Activated gamma-delta T cell (primary cell): ENCODE data around the gene HTT.

ENCODE experiments used
- DNase-seq: peaks from one replicate; lab custom pipeline; 2025; lab: John Stamatoyannopoulos, UW

HTT gene

DNA sequence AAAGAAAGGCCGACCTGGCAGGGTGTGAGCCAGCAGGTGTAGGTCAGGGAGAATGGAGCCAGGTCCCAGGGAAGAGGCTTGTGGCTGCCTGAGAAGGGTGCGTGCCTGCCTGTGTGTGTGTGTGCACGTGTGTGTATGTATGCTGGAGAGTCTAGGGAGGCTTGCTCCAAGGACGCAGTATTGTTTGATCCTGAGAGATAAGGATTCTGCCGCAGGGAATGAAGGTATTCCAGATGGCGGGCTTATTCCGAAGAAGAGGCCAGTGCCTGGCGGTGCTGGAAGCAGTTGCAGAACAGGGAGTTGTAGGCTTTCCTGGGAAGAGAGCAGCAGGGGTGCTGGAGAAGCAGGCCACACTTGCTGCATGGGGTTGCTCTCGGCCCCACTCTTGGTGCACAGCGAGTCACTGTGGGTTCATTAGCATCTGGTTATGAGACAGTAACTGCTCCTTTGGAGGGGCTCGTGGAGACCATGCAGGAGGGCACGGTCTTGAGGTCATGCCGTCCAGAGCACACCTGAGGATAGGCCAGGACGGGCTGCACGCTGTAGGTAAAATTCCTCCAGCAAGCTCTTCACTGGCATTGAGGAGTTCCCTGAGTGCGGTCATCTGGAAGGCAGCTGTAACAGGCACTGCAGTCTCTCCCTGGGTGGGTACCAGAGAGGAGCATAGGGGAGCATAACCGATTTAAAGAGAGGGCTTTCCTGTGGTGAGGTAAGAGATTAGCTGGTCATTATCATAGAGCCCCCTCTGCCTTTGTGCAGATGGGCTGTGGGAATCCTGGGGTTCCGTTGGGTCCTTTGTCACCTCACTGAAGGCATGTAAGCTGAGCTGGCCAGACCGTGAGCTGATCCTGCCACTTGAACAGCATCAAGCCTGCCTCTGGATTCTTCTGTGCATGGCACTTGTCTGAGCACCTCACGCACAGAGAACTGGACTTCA is 144.6 kb downstream of the HTT start:
- no peak for DNase-seq

DNA sequence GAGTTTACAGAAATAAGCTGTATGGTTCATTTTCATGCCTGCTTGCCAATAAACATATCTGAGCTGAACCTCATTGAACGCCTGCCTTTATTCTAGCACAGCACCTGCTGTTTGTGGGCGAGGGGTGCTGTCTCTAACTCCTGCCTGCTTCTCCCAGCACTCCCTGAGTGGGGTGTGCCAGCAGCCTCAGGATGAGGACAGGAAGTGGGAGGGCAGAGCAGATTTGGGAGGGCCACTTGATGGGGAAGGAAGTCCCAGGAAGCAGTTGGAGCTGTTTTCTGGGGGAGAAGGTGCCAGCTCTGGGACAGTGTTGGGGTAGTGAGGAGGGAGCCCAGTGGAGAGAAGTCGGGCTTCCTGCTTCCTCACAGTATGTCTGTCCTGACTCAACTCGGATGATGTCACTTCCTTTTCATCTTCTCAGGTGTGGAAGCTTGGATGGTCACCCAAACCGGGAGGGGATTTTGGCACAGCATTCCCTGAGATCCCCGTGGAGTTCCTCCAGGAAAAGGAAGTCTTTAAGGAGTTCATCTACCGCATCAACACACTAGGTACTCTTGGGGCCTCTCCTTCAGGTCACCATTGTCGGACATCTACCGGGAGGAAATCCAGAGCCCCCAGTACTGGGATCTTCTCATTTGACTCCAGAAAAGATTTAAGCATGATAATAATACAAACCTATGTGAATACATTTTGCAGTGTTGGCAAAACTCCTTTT is 145.4 kb downstream of the HTT start:
- DNase-seq, result no peak

DNA sequence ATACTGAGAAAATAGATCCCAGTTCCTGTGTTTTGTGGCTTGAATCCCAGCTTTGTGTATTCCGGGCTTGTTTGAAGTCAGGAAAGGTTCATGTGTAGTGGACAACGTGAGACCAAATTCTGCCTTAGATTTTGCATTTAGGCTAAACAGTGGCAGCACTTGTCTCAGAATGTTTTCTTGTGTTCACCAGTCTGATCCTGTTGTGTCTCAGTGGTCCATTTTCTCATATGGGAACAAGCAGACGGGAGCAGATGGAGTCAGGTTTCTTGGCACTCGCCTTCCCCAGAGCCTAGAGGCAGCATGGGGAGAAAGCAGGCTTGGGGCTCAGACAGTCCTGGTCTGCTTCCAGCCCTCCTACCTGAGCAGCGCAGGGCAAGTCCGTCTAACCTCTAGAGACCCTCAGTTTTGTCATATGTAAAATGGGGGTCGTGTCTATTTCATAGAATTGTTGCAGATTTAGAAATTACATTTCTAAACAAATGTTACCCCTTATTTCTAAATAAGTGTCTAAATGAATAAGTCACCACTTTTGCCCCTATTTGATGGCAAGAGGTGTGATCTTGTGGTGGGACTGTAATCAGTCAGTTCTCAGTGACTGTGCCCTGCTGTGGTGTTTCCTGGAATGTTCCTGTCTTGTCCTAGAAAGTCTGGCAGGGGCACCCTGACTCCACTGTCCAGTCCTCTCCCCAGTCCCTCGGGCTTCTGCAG is 146.1 kb downstream of the HTT start:
- DNase-seq, result no peak

DNA sequence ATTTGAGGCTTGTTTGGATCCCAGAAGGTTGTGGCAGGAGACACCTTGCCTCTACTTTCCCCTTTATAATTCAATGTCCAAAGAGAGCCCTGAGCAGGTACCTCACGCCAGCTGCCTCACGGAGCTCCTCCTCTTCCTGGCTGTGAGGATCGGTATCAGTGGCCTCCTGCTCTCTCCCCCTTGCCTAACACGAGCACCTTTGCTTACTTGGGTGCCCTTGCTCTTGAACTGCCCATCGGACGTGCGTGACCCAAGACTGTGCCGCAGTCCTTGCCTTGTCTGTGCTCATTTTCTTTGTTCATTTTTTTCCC is 146.7 kb downstream of the HTT start:
- DNase-seq, result no peak

DNA sequence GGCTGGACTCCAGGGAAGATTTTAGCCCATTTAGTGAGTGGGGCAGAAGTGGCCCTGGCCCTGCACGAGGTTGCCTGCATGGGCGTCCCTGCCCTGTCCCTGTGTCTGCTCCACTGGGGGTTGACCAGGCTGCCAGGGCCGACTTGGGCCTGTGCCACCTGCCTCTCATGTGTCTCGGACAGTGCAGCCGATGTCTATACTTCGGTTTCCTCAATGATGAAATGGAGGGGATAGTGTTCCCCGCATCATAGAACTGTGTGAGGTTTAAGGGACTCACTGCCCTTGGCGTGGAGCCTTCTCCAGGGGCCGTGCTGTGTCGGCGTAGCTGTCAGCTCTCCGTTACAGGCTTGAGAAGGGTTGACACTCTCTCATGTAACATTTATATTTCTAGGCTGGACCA is 147.5 kb downstream of the HTT start:
- DNase-seq, result no peak

DNA sequence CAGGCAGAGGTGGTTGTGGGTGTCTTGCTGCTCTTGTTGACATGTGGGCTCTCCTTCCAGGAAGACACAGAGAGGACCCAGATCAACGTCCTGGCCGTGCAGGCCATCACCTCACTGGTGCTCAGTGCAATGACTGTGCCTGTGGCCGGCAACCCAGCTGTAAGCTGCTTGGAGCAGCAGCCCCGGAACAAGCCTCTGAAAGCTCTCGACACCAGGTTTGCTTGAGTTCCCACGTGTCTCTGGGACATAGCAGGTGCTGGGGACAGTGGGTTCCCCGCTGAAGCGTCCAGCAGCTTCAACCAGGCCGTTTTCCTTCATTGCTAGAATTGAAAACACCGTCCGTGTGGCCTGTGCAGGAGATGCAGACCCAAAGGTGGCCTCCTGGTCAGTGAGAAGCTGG is 148.9 kb downstream of the HTT start:
- DNase-seq, result no peak

DNA sequence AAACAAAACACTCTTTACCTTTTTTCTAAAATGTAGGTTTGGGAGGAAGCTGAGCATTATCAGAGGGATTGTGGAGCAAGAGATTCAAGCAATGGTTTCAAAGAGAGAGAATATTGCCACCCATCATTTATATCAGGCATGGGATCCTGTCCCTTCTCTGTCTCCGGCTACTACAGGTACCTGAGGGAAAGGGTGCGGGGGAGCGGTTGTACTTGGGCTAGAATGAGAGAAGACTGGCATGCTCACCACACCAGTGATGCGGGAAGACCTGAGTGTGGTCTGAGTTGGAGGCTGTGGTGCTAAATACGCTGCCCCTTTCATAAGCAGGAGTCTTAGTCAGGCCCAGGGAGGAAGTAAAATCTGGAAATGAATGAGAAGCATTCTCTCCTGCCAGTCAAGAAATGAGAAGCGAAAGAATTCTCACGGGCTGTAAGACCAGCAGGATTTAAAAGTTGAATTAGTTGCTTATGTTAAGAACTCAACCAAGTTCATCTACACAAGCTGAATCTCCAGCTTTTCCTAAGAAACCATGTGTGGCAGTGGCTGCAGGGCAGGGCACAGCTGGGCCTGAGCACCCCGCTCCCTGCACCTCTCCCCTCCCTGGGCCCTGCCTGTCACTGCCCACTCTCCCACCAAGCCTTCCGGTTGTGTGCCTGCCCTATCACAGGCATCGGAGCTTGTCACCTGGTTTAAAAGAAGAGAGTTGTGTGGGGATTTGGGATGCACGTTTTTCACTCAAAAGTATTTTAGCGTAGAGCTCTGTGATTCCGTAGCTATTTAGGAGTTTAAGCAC is 149.7 kb downstream of the HTT start:
- DNase-seq, result no peak

DNA sequence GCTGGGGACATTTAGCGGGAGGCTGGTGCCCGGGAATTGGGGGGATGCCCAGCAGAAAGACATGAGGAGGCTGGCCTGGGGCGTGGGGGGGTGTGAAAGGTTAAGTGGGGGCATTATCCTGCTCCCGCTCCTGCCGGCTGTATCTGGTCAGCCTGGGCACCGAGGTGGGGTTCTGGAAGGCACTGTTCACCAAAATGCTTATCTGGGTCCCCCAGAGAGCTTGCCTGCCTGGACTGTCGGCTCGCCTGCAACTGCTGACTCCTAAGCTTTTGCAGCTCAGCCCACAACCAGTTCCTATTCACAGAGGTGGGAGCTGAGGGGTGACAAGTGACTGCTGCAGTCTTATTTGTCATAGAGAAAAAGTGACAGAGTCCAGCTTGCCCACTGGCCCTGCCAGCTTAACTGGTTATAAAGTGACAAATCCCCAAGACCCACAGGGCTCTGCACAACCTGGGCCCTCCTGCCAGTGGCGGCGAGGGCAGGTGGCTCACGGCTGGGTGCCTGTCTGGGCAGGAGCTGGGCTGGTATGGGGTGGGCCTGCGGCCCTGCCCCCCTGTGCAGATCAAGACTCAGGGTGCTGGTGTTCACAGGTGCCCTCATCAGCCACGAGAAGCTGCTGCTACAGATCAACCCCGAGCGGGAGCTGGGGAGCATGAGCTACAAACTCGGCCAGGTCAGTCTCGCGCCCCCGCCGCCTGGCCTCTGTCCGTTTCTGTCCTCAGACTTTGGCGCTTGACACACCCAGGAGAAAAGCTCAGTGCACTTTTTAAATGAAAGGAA is 150.8 kb downstream of the HTT start:
- DNase-seq, result no peak

DNA sequence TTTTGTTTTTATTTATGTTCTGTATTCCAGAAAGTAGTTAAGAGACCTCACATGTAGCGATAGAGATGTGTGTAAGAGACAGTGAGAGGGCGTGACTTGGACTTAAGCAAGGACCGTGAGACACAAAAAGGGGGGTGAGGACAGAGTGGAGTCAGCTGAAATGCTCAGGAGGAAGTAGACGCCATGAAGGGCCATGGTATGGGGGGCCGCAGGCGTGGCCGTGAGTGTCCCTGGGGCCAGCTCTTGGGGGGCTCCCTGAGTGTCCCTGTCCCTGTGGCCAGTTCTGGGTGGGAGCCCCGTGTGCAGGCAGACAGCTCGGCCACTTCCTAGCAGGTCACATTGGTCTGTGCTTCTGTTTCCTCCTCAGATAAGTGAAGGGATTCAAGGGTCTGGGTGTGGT is 151.5 kb downstream of the HTT start:
- DNase-seq, result no peak

DNA sequence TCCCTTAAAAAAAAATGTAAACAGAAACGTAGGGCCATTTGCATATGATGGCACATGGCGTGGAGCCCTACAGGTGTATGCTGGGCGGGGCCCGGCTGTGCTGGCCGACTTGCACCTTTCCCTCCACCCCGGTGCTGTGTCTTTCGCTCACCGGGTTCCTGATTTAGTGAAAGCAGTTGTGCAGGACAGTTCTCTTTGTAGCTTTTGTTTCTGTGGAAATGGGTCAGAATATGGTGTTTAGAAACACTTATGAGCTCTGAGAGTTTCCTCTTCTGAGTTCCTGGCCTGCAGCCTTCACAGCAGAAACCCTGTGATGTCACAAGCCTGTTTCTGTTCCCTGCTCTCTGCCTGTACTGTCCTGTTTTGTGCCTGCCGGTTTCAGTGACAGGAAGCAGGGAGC is 152.0 kb downstream of the HTT start:
- DNase-seq, result no peak

DNA sequence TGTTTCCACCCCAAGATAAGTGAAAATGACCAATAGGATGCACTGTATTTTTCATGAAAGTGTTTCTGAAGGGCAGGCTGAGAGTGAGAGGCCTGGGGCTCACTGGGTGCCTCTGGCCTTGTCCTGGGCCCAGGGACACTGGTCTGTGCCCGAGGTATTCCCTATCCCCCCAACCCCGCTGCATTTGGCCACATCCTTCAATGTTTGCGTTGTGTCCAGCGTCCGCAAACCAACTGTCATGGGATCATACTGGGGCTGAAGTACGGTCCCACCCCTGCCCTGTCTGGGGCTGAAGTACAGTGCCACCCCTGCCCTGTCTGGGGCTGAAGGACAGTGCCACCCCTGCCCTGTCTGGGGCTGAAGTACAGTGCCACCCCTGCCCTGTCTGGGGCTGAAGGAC is 152.5 kb downstream of the HTT start:
- DNase-seq, result no peak

DNA sequence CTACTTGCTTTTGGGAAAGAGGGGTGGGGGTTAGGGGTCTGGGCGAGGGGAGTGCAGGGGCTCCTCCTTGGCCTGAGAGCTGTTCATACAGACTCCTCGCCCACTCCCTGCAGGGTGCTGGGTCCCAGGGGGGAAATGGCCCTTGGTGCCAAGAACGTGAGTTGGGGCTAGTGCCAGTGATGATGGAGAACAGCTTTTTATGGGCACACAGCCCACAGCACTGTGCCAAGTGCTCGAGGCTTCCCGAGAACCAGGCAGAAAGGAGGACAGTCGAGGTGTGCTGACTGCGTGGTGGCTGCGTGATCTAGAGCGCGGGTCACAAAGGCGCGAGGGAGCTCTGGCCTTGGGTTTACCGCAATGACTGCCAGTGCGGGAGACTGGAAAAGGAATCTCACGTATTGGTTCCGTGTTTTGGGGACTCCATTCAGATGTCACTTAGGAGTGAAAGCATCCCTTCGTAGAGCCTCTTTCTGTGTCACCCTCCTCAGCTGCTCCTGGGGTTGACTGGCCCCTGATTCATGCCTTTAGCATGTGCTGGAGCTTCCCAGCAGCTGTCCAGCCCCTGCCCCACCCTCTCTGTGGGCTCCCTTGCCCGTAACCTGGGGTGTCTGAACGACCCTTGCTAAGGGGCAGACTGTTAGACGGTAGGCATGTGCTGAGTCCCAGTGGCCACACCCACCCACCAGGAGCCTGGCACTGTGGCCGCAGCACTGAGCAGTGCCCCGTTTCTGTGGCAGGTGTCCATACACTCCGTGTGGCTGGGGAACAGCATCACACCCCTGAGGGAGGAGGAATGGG is 153.6 kb downstream of the HTT start:
- DNase-seq, result no peak

DNA sequence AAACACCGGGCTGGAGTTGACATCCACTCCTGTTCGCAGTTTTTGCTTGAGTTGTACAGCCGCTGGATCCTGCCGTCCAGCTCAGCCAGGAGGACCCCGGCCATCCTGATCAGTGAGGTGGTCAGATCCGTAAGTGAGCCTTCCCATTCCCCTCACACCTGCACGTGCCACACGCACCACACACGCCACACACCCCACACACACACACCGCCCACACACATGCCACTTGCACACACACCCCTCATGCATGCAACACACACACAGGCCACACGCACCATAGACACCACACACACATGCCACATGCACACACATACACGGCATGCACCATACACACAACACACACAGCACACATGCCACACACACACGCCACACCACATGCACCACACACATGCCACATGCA is 154.4 kb downstream of the HTT start:
- DNase-seq, result no peak

DNA sequence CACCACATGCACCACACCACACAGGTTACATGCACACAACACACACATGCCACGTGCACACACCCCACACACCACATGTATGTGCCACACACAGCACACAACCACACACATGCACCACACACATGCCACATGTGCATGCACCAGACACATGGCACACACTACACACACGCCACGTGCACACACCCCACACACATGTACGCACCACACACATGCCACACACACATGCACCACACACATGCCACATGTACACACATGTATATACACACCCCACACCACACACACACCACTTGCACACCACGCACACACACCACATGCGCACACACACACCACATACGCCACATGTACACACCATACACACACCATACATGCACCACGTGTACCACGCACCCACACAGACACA is 154.8 kb downstream of the HTT start:
- DNase-seq, result no peak

DNA sequence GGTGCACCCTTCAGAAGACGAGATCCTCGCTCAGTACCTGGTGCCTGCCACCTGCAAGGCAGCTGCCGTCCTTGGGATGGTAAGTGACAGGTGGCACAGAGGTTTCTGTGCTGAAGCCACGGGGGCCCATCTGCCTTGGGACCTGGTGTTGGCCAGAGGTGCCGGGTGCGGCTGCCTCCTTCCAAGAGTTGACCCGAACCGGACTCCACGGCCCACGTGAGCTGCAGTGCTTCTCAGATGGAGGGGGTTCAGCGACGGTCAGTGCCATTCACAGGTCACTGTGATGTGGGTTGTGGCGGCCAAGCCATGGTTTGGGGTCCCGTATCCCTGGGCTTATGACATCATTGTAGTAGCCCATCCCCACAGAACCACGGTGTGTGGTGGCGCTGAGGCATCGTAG is 155.5 kb downstream of the HTT start:
- no peak for DNase-seq

DNA sequence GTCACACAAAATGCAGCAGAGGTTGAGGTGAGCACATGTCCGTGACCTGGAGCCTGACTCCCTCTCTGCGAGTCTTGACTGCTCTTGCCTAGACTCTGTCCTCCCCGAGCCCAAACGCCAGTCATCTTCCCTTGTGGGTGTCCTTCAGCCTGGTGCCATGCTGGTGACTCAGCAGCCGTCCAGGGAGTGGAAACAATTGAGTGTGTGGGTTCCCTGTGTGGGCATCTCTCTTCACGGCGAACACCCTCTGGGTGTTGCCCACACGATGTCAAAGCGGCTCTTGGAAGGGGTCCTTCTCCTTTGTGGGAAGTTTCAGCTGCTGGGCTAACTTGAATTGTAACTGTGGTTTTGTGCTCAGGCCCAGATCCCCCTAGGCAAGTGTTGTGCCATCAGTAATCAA is 157.0 kb downstream of the HTT start:
- no peak for DNase-seq

DNA sequence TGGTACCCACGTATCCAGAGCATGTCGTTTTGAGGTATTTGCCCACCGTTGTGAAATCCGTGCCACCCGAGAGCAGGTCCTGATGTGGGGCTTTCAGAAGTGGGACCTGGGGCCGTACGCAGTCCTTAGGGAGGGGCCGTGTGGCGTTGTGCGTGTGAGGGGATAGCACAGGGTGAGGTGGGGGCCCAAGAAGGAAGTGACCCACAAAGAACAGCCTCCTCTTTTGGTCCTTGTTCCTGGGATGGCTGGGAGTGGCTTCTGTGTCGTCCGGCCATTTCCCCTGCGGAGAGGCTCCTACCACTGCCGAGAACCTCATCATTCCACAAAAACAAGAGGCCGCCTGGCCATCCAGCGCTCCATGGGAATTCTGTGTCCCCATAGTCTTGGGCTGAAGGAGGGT is 157.5 kb downstream of the HTT start:
- DNase-seq, result no peak

DNA sequence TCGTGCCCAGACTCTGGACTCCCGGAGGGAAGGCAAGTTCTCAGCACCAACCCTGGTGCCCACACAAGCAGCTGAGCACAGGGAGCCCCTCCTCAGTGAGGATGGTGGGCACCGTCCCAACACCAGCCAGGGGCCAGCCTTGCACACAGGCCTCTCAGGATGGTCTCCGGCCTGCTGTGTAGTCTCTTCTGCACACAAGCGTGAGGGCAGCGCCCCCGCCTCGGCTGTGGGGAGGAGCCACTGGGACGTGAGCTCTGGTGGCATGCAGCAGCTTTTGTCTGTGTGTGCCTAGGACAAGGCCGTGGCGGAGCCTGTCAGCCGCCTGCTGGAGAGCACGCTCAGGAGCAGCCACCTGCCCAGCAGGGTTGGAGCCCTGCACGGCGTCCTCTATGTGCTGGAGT is 158.4 kb downstream of the HTT start:
- DNase-seq, result no peak

DNA sequence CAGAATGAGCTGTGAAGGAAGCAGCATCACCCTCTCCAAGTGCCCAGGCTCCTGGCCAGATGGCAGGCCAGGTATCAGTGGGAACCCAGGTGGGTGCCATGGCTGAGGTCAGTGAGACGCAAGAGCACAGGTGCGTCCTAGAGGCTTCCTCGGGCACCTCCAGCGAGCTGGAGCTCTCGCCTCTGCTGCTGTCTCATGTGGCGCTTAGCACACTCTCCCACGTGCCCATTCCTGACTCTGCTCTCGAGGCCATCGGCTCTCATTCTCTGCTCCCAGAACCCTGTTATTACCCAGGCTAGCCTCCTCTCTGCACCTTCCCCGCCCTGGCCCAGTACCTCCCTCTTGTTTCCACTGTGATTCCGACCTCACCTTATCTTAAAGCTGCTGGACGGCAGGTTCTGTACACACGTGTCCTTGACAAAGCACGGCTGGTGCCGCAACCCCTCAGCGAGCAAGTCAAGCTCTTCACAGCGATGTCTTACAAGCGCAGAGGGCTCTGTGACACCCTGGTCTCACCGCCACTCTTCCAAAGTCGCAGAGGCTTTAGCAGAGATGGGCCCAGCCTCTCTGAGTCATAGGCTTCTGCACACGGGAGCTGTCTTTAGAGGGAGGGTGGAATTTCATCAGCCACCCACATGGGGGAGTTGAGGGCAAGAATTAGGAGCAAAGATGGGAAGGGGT is 159.1 kb downstream of the HTT start:
- DNase-seq, result no peak
